K562 (cell line): ENCODE measurements around the gene DIP2C.

Experiments
- BCL6 ChIP-seq: fragments of 250-450 bp; sonication (Bioruptor Pico); IDR thresholded peaks from 2 replicates; pipeline ENCODE4 v1.4.0; 2020
- BMI1 ChIP-seq: fragments of 150-350 bp; IDR thresholded peaks from 2 replicates; pipeline ENCODE4 v1.6.1; 2014; ENCODE audit warnings: low read length
- CTCF ChIP-seq, 3 experiments: IDR thresholded peaks in 2 of 3; conservative IDR thresholded peaks in 1 of 3; 2 replicates each; pipeline ENCODE4 v1.5.1; 2011 to 2012; ENCODE audit warnings: low read length in 3 of 3, mild to moderate bottlenecking in 3 of 3, control low read depth in 2 of 3, improper control_type of control experiment in 1 of 3, inconsistent platforms in 1 of 3, low read depth in 1 of 3, mixed read lengths in 1 of 3, moderate library complexity in 1 of 3; ENCODE audit not compliant: insufficient read depth in 2 of 3
- EP300 ChIP-seq: IDR thresholded peaks from 2 replicates; pipeline ENCODE4 v1.6.1; 2012; ENCODE audit warnings: low read length, improper control_type of control experiment
- KLF1 ChIP-seq: fragments of 450-650 bp; IDR thresholded peaks from 2 replicates; pipeline ENCODE4 v1.6.1; 2016; ENCODE audit warnings: missing genetic modification characterization, missing compliant biosample characterization
- MTA1 ChIP-seq: fragments of 450-650 bp; IDR thresholded peaks from 2 replicates; pipeline ENCODE4 v1.6.1; 2017; ENCODE audit warnings: borderline replicate concordance
- NR2C1 ChIP-seq, 2 experiments: fragments of 450-650 bp; IDR thresholded peaks; 2 replicates each; pipeline ENCODE4 v1.6.1; 2017; ENCODE audit warnings: mild to moderate bottlenecking in 2 of 2, antibody characterized with exemption in 1 of 2, inconsistent platforms in 1 of 2, missing compliant biosample characterization in 1 of 2, missing genetic modification characterization in 1 of 2
- NR2F6 ChIP-seq: fragments of 450-650 bp; formaldehyde crosslinking; IDR thresholded peaks from 2 replicates; pipeline ENCODE4 v1.4.0; 2020; ENCODE audit warnings: mild to moderate bottlenecking
- PHF20 ChIP-seq: fragments of 450-650 bp; IDR thresholded peaks from 2 replicates; pipeline ENCODE4 v1.6.1; 2018; ENCODE audit not compliant: partially characterized antibody
- RBM25 ChIP-seq: fragments of 200-400 bp; formaldehyde crosslinking; IDR thresholded peaks from 2 replicates; pipeline ENCODE4 v1.6.1; 2018; ENCODE audit warnings: low read length, low read depth, moderate library complexity; ENCODE audit not compliant: severe bottlenecking
- SIN3A ChIP-seq, 2 experiments: fragments of 150-350 bp in 1 of 2; IDR thresholded peaks; 2 replicates each; pipeline ENCODE4 v1.6.1; 2011 to 2016; ENCODE audit warnings: borderline replicate concordance in 2 of 2, low read depth in 2 of 2, low read length in 2 of 2, mild to moderate bottlenecking in 2 of 2, moderate library complexity in 2 of 2; ENCODE audit not compliant: control insufficient read depth in 1 of 2
- TARDBP ChIP-seq: fragments of 450-650 bp; IDR thresholded peaks from 2 replicates; pipeline ENCODE4 v1.6.1; 2016
- ZNF24 ChIP-seq: fragments of 450-650 bp; IDR thresholded peaks from 2 replicates; pipeline ENCODE4 v1.6.1; 2016

- TF ChIP-seq BCL6 (CRISPR knock-in tag) (no peak), CTCF (IDR thresholded peaks at IDR 0.05 in 2 of 3, conservative IDR thresholded peaks at IDR 0.05 in 1 of 3; ENCODE audit: insufficient read depth in 2 of 3, low read depth in 1 of 3, low read length in 3 of 3) (no peak), SIN3A (IDR thresholded peaks at IDR 0.05; ENCODE audit: borderline replicate concordance in 2 of 2, control insufficient read depth in 1 of 2, low read depth in 2 of 2, low read length in 2 of 2) (no peak), ZNF24 (no peak), BMI1 (no peak), EP300 (no peak), TARDBP (no peak), NR2C1 (IDR thresholded peaks at IDR 0.05) (no peak), NR2C1 (tag; IDR thresholded peaks at IDR 0.05) (no peak), RBM25 (no peak), MTA1 (no peak), KLF1 (tag) (no peak), PHF20 (no peak), NR2F6 (CRISPR knock-in tag) (no peak)
Measured at GRCh38 chr10:536935-537334, 152.5 kb downstream of the DIP2C start.
